TTC549 (cell line): ENCODE measurements around the gene TMEM222.
A peak's percentile ranks its signal among the peaks of the same experiment; 100 is the strongest.
"Not testable (repeated sequence)": the region's sequence is repeated elsewhere in the genome, so short reads cannot be mapped to it uniquely, and the experiment has no call there.

Source experiments
- FAIRE-seq: peaks from 2 replicates; lab custom pipeline; 2012; peaks lifted over from hg19 to GRCh38; lab: Jason Lieb, UNC

Gene TMEM222

GRCh38 chr1:27321813-27322568, at the start of gene TMEM222:
TSS of gene TMEM222 (plus strand) at chr1:27322163. CDS start at chr1:27322198, 35 bp downstream.
- FAIRE-seq: no peak

- no peak for FAIRE-seq
Measured at GRCh38 chr1:27274204-27274603, 47.8 kb upstream of the TMEM222 start.

DNA sequence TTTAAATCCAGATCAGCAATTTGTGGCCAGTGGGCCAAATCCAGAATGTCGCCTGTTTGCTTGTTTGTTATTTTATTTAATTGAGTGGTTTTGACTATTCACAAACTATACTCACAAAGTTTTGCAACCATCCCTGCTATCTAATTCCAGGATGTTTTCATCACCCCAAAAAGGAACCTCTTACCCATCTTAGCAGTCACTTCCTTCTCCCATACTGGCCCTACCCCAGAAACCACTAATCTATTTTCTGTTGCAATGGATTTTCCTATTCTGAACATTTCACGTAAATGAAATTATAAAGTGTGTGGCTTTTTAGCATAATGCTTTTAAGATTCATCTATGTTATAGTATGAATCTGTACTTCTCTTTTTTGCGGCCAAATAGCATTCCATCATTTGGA, 46.3 kb upstream of the TMEM222 start:
- no peak for FAIRE-seq

DNA sequence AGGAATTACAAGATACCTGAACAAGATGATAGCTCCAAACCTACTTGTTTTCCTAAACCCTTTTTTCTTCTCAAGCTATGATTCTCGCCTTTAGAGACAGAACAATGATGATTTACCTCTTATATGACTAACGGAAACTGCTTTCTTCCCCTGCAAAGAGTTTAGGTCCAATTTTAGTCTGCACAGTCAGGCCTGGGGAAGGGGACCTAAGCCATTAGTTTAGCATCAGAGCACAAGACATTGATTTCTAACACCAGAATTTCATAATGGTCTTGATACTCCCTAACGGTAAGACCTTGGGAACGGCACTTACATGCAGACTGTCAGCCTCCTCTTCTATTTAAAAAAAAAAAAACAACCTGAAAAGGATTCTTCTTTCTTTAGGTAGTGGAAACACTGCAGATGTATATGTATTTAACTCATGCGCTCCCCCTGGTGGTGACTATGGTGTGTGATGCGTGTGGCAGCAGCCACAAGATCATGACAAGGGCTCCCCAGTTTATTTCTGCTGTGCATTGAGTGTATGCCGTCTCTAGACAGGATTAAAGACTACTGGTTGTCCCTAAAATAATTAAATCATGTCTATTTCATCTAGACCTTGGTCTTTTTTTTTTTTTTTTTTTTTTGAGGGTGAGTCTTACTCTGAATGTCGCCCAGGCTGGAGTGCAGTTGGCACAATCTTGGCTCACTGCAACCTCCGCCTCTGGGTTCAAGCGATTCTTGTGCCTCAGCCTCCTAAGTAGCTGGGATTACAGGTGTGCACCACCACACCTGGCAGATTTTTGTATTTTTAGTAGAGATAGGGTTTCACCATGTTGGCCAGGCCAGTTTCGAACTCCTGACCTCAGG, 37.3 kb upstream of the TMEM222 start:
- FAIRE-seq: peak; percentile 53

DNA sequence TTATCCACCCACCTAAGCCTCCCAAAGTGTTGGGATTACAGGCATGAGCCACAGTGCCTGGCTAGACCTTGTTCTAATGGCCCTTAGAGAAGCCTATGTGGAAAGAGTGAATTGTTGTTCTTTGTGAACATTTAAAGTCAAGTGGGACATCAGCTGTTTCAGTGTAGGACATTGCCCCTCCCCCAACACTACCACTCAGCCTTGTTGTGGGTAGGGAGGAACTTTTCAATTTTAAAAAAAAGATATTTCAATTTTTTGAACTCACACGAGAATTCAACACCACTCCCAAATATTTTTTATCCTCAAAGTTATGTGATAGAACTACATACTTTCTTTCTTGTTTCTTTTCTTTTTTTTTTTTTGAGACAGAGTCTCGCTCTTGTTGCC, 36.7 kb upstream of the TMEM222 start:
- no peak for FAIRE-seq

DNA sequence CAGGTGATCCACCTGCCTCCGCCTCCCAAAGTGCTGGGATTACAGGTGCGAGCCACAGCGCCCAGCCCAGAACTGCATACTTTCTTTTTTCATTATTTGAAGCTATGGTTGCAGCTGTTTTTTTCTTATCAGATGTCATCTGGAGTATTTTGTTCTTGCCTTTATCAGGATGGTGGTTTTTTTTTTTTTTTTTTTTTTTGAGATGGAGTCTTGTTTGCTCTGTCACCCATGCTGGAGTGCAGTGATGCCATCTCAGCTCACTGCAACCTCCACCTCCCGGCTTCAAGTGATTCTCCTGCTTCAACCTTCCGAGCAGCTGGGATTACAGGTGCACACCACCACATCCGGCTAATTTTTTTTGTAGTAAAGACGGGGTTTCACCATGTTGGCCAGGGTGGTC, 36.1 kb upstream of the TMEM222 start:
- not testable (repeated sequence) for FAIRE-seq

GRCh38 chr1:27289125-27289524, 32.8 kb upstream of the TMEM222 start:
- not testable (repeated sequence) for FAIRE-seq

DNA sequence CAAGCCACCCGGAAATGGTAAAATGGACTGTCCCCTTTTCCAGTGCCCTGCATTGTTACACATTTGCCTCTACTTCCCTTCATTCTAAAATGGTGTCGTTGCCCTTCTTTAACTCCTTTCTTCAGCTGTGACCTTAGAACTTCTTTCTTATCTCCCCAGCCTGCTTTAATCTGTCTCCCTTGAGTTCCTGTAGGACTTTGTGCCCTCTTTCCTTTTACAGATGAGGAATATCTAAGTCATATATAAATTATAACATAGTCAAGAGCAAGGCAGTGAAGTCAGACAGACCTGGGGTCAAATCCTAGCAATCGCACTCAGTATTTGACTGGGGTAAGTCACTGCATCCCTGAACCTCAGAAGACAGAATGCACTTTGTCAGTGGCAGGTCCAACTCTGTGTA, 31.4 kb upstream of the TMEM222 start:
- no peak for FAIRE-seq

- FAIRE-seq: no peak
Measured at GRCh38 chr1:27292106-27292505, 29.9 kb upstream of the TMEM222 start.

GRCh38 chr1:27293915-27294314, 28.0 kb upstream of the TMEM222 start:
- FAIRE-seq: no peak

GRCh38 chr1:27296773-27297291, 25.1 kb upstream of the TMEM222 start:
- FAIRE-seq: no peak

GRCh38 chr1:27297903-27298302, 24.1 kb upstream of the TMEM222 start:
- no peak for FAIRE-seq

GRCh38 chr1:27298632-27299384, 23.2 kb upstream of the TMEM222 start:
- no peak for FAIRE-seq

DNA sequence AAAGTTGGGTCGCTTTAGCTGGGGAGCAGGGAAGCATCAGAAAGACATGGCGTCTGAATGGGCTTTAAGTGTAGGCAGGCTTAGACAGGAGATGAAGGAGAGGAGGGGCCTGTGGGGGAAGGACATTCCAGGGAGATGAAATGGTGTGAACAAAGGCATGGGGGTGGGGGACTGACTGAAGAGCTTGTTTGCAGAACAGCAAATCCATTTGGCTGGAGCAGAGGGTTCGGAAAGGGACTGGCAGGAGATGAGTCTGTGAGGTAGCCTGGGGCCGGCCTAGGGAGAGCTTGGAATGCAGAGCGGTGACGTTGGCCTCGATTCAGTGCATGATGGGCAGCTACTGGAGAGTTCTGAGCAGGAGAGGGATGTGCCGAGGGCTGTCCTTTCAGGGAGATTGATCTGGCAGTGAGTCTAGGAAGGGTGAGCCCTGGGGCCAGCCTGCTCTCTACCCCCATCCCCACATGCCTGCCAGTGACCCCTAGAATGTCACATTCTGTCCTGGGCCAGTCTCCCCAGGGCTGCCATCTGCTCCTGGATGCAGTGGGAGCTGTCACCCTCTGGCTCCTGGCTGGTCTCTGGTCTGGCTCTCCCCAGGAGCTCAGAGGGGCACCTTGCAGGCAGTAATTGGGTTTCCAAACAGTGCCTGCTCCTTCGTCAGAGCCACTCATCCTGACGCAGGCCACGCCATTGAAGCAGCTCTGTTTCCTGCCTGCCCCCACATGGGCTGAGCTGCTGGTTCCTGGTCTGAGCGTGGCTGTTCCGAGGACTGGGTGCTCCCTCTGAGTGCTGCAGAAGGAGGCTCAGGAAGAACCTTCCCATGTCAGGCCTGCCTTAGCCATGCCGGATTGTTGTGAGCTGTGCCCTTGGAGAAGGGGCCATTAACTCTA, 22.3 kb upstream of the TMEM222 start:
- no peak for FAIRE-seq

GRCh38 chr1:27300341-27301051, 21.5 kb upstream of the TMEM222 start:
- FAIRE-seq: no peak

- FAIRE-seq: no peak
Measured at GRCh38 chr1:27301052-27301422, 20.9 kb upstream of the TMEM222 start.

- FAIRE-seq: no peak
Measured at GRCh38 chr1:27301582-27302199, 20.3 kb upstream of the TMEM222 start.

GRCh38 chr1:27302612-27303011, 19.4 kb upstream of the TMEM222 start:
- FAIRE-seq: no peak

GRCh38 chr1:27303509-27303908, 18.5 kb upstream of the TMEM222 start:
- FAIRE-seq: no peak

DNA sequence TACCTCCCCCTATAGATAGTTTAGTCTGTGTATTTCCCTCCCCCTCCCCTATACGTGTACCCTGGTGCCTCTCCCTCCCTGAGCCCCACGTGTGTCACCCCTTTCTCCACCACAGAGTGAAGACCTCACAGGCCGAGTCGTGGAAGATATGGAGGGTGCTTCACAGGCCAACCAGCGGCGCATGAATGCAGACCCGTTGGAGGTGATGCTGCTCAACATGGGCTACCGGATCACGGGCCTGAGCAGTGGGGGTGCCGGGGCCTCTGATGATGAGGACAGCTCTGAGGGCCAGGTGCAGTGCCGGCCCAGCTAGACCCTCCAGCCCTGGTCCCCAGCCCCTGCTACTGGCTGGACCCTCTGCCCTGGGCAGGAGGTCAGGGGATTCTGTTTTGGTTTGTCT, 15.9 kb upstream of the TMEM222 start:
- FAIRE-seq: no peak
